HepG2 (cell line): ENCODE data around the gene DDAH1. TPM values are rescaled to one million over a fixed set of nuclear protein-coding genes. Genes with fewer than 3 reads are reported as not detected.

ENCODE experiments used
- ATAC-seq: fragments of 200-7000 bp; cut with Tn5 transposase; 3 replicates; pipeline ENCODE4 v1.9.1; 2020; ENCODE audit warnings: mild to moderate bottlenecking, moderate library complexity
- BruUV-seq: library from RNA; stranded (reverse); fragments of 400-500 nt; replicated peaks from 2 replicates; lab custom pipeline; 2021; lab: Mats Ljungman, UMichigan
- CTCF ChIA-PET: fragments of 300-600 bp; formaldehyde crosslinking; extraction: SDS; loops from one replicate; lab custom pipeline; 2021; ENCODE audit warnings: low total read pairs, inconsistent platforms, low intra/inter-chr PET ratio; lab: Yijun Ruan, JAX
- POLR2A ChIA-PET: fragments of 350-600 bp; sonication (Branson Sonifier 250); formaldehyde crosslinking; loops from one replicate; lab custom pipeline; 2020; ENCODE audit warnings: antibody characterized with exemption, inconsistent platforms; lab: Yijun Ruan, JAX
- DNase-seq: peaks from one replicate; pipeline ENCODE4 v3.0.0-alpha.2; 2015; ENCODE audit warnings: low spot score
- FAIRE-seq: peaks from 3 replicates; lab custom pipeline; 2011; peaks lifted over from hg19 to GRCh38; lab: Jason Lieb, UNC
- H2AFZ ChIP-seq: one replicate; pipeline ENCODE4 v1.6.1; 2011; ENCODE audit warnings: low read length, inconsistent platforms
- H3K27ac ChIP-seq: fragments of 300-600 bp; 3 replicates; pipeline ENCODE4 v1.8.0; 2011; ENCODE audit warnings: mixed run types, mild to moderate bottlenecking, mixed read lengths, low read length, inconsistent platforms; ENCODE audit not compliant: insufficient read depth; ENCODE audit errors: extremely low read length
- H3K27me3 ChIP-seq, 2 experiments: fragments of 200-600 bp in 1 of 2; 2 replicates in 1 of 2; 3 replicates in 1 of 2; pipeline versions ENCODE4 v1.6.0 to v1.8.0; 2011; ENCODE audit warnings: low read length in 2 of 2, mild to moderate bottlenecking in 2 of 2, moderate library complexity in 2 of 2, inconsistent platforms in 1 of 2; ENCODE audit not compliant: insufficient read depth in 2 of 2, control insufficient read depth in 1 of 2
- H3K36me3 ChIP-seq, 2 experiments: fragments of 200-600 bp in 1 of 2; replicated peaks in 1 of 2; 2 replicates in 1 of 2; 3 replicates in 1 of 2; pipeline versions ENCODE4 v1.5.1 to v1.8.0; 2011; ENCODE audit warnings: low read length in 2 of 2, inconsistent platforms in 1 of 2; ENCODE audit not compliant: insufficient read depth in 2 of 2, control insufficient read depth in 1 of 2
- H3K4me1 ChIP-seq: 2 replicates; pipeline ENCODE4 v1.5.1; 2012; ENCODE audit warnings: low read length, inconsistent platforms; ENCODE audit not compliant: insufficient read depth
- H3K4me2 ChIP-seq: 2 replicates; pipeline ENCODE4 v1.6.0; 2011; ENCODE audit warnings: low read depth, low read length, inconsistent platforms
- H3K4me3 ChIP-seq, 3 experiments: fragments of 200-600 bp in 1 of 3; sonication (generic), shearing (Covaris generic) in 1 of 3; replicated peaks in 1 of 3; 2 replicates each; pipeline ENCODE4 v1.5.1; 2011 to 2016; ENCODE audit warnings: low read length in 3 of 3, inconsistent platforms in 2 of 3, low read depth in 2 of 3, mild to moderate bottlenecking in 2 of 3, control low read depth in 1 of 3, mixed read lengths in 1 of 3; ENCODE audit not compliant: insufficient read depth in 1 of 3
- H3K79me2 ChIP-seq: one replicate; pipeline ENCODE4 v1.6.1; 2011; ENCODE audit warnings: low read length, inconsistent platforms; ENCODE audit not compliant: insufficient read depth
- H3K9ac ChIP-seq: 2 replicates; pipeline ENCODE4 v1.6.0; 2011; ENCODE audit warnings: mild to moderate bottlenecking, low read depth, low read length, inconsistent platforms; ENCODE audit not compliant: insufficient read depth
- H3K9me3 ChIP-seq: 2 replicates; pipeline ENCODE4 v1.5.1; 2012; ENCODE audit warnings: mild to moderate bottlenecking, low read length
- H4K20me1 ChIP-seq: 2 replicates; pipeline ENCODE4 v1.6.0; 2011; ENCODE audit warnings: inconsistent platforms, mild to moderate bottlenecking, low read length, moderate library complexity; ENCODE audit not compliant: insufficient read depth
- CCDC6 ChIP-seq: sonication (generic); formaldehyde crosslinking; IDR thresholded peaks from 2 replicates; pipeline ENCODE4 v1.8.1; 2022; ENCODE audit warnings: mild to moderate bottlenecking, missing genetic modification reagents, moderate library complexity
- HOXD1 ChIP-seq: sonication (generic); formaldehyde crosslinking; IDR thresholded peaks from 2 replicates; pipeline ENCODE4 v1.5.0; 2020; ENCODE audit warnings: missing genetic modification reagents
- KDM6A ChIP-seq: IDR thresholded peaks from 2 replicates; pipeline ENCODE4 v1.6.1; 2016; ENCODE audit warnings: low read depth
- KLF9 ChIP-seq: IDR thresholded peaks from 2 replicates; pipeline ENCODE4 v1.6.1; 2016; ENCODE audit warnings: low read depth
- THAP11 ChIP-seq: IDR thresholded peaks from 2 replicates; pipeline ENCODE4 v1.6.1; 2016; ENCODE audit warnings: missing biosample characterization, missing genetic modification reagents
- ZNF441 ChIP-seq: sonication (generic); formaldehyde crosslinking; IDR thresholded peaks from 2 replicates; pipeline ENCODE4 v1.7.0; 2021; ENCODE audit warnings: missing genetic modification reagents, borderline replicate concordance
- ZNF713 ChIP-seq: sonication (generic); formaldehyde crosslinking; IDR thresholded peaks from 2 replicates; pipeline ENCODE4 v1.4.0; 2020; ENCODE audit warnings: mild to moderate bottlenecking, missing genetic modification reagents
- ZNF891 ChIP-seq: sonication (generic); formaldehyde crosslinking; IDR thresholded peaks from 2 replicates; pipeline ENCODE4 v1.5.0; 2020; ENCODE audit warnings: mild to moderate bottlenecking, missing genetic modification reagents
- ZSCAN20 ChIP-seq: sonication (generic); formaldehyde crosslinking; IDR thresholded peaks from 2 replicates; pipeline ENCODE4 v1.4.0; 2020; ENCODE audit warnings: missing genetic modification reagents, mild to moderate bottlenecking, borderline replicate concordance
- WGBS: methylation state at CpG from one replicate; pipeline ENCODE4 v1.1.6; 2017; ENCODE audit warnings: low lambda C conversion rate; 5-methylcytosine and 5-hydroxymethylcytosine counted together
- in situ Hi-C: cut with HindIII; loops from 2 replicates; pipeline ENCODE4 v1.10.0; 2017; ENCODE audit warnings: low pct_unique_long_range_greater_than_20kb; ENCODE audit not compliant: extremely low pct_ligation_motif_present
- intact Hi-C: fragments of 100-400 bp; cut with micrococcal nuclease; formaldehyde crosslinking; loops from one replicate; pipeline ENCODE4 v1.10.0; 2022; ENCODE audit not compliant: unreplicated experiment
- polyA plus RNA-seq, 8 experiments: library from polyadenylated mRNA; depleted of rRNA in 3 of 8; stranded (reverse) in 7 of 8; unstranded in 1 of 8; fragments of >200 nt; fragmentation: Illumina TruSeq in 4 of 8; extraction: Trizol in 4 of 8; gene quantifications; 2 replicates each; pipeline versions ENCODE4 v1.2.1 to v1.2.3, GENCODE V29; 2011 to 2016; ENCODE audit warnings: low read depth in 4 of 8, missing spikeins in 1 of 8, mixed read lengths in 1 of 8; ENCODE audit not compliant: insufficient read depth in 1 of 8
- total RNA-seq, 5 experiments: library from RNA; depleted of rRNA; stranded (reverse); fragments of >200 nt; fragmentation: Illumina TruSeq; extraction: Trizol; gene quantifications; 2 replicates each; pipeline ENCODE4 v1.2.3, GENCODE V29; 2016; ENCODE audit warnings: low read depth in 1 of 5
- TF ChIP-seq, protein P1 (sequence below): sonication (generic); formaldehyde crosslinking; IDR thresholded peaks from 2 replicates; pipeline ENCODE4 v1.4.0; 2020; ENCODE audit warnings: missing genetic modification reagents
- TF ChIP-seq, protein P2 (sequence below): sonication (generic); formaldehyde crosslinking; IDR thresholded peaks from 2 replicates; pipeline ENCODE4 v1.4.0; 2020; ENCODE audit warnings: low read depth, mild to moderate bottlenecking, missing genetic modification reagents
- TF ChIP-seq, protein P3 (sequence below): fragments of 450-650 bp; IDR thresholded peaks from 2 replicates; pipeline ENCODE4 v1.6.1; 2017; ENCODE audit warnings: mild to moderate bottlenecking
- TF ChIP-seq, protein P4 (sequence below): sonication (generic); formaldehyde crosslinking; IDR thresholded peaks from 2 replicates; pipeline ENCODE4 v1.9.0; 2022; ENCODE audit warnings: missing genetic modification reagents, mild to moderate bottlenecking, borderline replicate concordance
- TF ChIP-seq, protein P5 (sequence below): sonication (generic); formaldehyde crosslinking; IDR thresholded peaks from 2 replicates; pipeline ENCODE4 v1.5.0; 2020; ENCODE audit warnings: missing genetic modification reagents, mild to moderate bottlenecking, borderline replicate concordance

Gene DDAH1
- total and polyA plus RNA-seq, 2 of the 13 experiments (the other 11 are each of a cell fraction or from before 2014, with no cell fraction given): 39.7 to 64.4 TPM

DNA sequence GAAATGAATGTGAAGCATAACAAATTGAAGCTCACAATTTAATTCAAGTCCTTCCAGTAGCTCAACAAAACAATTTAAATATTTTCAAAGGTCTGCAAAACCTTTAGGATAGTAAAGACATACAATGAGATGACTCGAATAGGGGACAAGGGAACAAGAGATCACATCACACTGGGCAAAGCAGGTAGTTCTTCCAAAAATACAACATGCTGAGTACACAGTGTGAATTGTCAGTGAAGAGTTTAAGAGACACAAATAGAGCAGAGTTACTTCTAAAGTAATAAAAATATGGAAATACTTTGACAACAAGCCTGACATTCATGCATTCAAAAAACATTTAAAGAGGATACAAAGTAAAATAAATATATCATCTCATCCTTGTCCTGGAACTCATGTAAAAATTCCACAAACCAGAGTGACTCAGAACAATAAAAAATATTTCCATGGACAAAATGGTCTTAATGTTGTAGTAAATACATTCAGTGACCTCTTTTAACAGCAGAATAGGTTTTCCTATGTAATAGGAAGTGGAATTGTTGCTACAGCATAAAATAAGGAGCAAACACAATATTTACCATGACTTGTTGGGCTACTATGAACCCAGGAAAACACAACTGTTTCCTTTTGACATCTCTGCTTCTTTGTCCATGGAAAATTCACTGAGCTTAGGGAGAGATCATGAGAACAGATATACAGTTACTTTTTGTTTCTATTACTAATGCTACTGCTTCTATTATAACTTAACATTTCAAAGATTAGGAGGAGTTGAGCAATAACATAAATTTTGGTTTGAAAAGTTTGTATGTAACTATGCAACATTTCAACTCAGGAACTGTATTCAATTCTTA, 104.9 kb downstream of the DDAH1 start:
- no peak overlapping the region for H3K4me3 ChIP-seq
- H3K27ac ChIP-seq: no peak overlapping the region
- POLR2A ChIA-PET: no interaction called here
- FAIRE-seq (no peak), DNase-seq (no peak), ATAC-seq (no peak)
- H2AFZ ChIP-seq: no peak overlapping the region
- H3K27me3 ChIP-seq: no peaks in the 10 kb centered on the region
- 92% methylated on average over 1 of the region's 1 CpG for WGBS
- peaks cover 15% of the 10 kb centered on the region; the same call in 1 of the 2 replicates for H3K4me1 ChIP-seq
- no peak overlapping the region for H3K4me2 ChIP-seq
- CTCF ChIA-PET: no interaction called here
- intact Hi-C loops (no loop called here), in situ Hi-C loops (no loop called here)
- BruUV-seq: no TSS peak
- no peaks in the 10 kb centered on the region for H3K9me3 ChIP-seq
- H4K20me1 ChIP-seq: no peaks in the 10 kb centered on the region
- H3K9ac ChIP-seq: no peak overlapping the region
- peaks cover 4 to 6% of the 10 kb centered on the region in 2 experiments; a peak in 1 of 5 replicates for H3K36me3 ChIP-seq
- peaks cover 13% of the 10 kb centered on the region for H3K79me2 ChIP-seq
- no peak for TF ChIP-seq KLF9 (CRISPR knock-in tag)
- TF ChIP-seq ZNF713 (CRISPR knock-in tag): no peak
- TF ChIP-seq, protein P1, sequence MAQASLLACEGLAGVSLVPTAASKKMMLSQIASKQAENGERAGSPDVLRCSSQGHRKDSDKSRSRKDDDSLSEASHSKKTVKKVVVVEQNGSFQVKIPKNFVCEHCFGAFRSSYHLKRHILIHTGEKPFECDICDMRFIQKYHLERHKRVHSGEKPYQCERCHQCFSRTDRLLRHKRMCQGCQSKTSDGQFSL (CRISPR knock-in tag): no peak
- TF ChIP-seq, protein P2, sequence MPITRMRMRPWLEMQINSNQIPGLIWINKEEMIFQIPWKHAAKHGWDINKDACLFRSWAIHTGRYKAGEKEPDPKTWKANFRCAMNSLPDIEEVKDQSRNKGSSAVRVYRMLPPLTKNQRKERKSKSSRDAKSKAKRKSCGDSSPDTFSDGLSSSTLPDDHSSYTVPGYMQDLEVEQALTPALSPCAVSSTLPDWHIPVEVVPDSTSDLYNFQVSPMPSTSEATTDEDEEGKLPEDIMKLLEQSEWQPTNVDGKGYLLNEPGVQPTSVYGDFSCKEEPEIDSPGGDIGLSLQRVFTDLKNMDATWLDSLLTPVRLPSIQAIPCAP (CRISPR knock-in tag): no peak
- TF ChIP-seq ZNF891 (CRISPR knock-in tag): no peak
- TF ChIP-seq, protein P3, sequence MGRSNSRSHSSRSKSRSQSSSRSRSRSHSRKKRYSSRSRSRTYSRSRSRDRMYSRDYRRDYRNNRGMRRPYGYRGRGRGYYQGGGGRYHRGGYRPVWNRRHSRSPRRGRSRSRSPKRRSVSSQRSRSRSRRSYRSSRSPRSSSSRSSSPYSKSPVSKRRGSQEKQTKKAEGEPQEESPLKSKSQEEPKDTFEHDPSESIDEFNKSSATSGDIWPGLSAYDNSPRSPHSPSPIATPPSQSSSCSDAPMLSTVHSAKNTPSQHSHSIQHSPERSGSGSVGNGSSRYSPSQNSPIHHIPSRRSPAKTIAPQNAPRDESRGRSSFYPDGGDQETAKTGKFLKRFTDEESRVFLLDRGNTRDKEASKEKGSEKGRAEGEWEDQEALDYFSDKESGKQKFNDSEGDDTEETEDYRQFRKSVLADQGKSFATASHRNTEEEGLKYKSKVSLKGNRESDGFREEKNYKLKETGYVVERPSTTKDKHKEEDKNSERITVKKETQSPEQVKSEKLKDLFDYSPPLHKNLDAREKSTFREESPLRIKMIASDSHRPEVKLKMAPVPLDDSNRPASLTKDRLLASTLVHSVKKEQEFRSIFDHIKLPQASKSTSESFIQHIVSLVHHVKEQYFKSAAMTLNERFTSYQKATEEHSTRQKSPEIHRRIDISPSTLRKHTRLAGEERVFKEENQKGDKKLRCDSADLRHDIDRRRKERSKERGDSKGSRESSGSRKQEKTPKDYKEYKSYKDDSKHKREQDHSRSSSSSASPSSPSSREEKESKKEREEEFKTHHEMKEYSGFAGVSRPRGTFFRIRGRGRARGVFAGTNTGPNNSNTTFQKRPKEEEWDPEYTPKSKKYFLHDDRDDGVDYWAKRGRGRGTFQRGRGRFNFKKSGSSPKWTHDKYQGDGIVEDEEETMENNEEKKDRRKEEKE: no peak
- no peak for TF ChIP-seq HOXD1 (CRISPR knock-in tag)
- TF ChIP-seq, protein P4, sequence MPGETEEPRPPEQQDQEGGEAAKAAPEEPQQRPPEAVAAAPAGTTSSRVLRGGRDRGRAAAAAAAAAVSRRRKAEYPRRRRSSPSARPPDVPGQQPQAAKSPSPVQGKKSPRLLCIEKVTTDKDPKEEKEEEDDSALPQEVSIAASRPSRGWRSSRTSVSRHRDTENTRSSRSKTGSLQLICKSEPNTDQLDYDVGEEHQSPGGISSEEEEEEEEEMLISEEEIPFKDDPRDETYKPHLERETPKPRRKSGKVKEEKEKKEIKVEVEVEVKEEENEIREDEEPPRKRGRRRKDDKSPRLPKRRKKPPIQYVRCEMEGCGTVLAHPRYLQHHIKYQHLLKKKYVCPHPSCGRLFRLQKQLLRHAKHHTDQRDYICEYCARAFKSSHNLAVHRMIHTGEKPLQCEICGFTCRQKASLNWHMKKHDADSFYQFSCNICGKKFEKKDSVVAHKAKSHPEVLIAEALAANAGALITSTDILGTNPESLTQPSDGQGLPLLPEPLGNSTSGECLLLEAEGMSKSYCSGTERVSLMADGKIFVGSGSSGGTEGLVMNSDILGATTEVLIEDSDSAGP (CRISPR knock-in tag): no peak
- TF ChIP-seq ZSCAN20: no peak
- TF ChIP-seq KDM6A (CRISPR knock-in tag): no peak
- TF ChIP-seq, protein P5, sequence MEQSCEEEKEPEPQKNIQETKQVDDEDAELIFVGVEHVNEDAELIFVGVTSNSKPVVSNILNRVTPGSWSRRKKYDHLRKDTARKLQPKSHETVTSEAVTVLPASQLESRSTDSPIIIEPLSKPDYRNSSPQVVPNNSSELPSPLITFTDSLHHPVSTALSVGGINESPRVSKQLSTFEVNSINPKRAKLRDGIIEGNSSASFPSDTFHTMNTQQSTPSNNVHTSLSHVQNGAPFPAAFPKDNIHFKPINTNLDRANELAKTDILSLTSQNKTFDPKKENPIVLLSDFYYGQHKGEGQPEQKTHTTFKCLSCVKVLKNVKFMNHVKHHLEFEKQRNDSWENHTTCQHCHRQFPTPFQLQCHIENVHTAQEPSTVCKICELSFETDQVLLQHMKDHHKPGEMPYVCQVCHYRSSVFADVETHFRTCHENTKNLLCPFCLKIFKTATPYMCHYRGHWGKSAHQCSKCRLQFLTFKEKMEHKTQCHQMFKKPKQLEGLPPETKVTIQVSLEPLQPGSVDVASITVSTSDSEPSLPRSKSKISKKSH (CRISPR knock-in tag): no peak
- no peak for TF ChIP-seq ZNF441 (CRISPR knock-in tag)
- TF ChIP-seq CCDC6: no peak
- no peak for TF ChIP-seq THAP11 (CRISPR knock-in tag)
